ENCODE data around the gene PCBD1. TPM values are rescaled to one million over a fixed set of nuclear protein-coding genes. Genes with fewer than 3 reads are reported as not detected.
"Not testable (repeated sequence)": the region's sequence is repeated elsewhere in the genome, so short reads cannot be mapped to it uniquely, and the experiment has no call there.

The PCBD1 gene
- polyA plus RNA-seq, 5 donors, result 75.1 to 86.8 (median 80.3) TPM

DNA sequence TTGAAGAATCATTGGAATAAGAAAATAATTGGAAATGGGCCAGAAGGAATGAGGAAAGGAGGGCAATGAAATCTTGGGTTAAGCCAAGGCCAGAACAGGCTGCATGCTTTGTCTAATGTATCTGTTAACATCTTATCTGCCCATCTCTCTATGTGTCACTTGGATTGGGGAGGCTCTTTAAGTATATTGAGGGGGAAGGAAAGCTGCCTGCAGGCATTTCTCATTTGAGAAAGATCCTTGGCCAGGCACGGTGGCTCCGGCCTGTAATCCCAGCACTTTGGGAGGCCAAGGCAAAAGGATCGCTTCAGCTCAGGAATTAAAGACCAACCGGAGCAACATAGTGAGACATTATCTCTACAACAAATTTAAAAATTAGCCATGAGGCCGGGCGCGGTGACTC lies 14.3 kb downstream of the PCBD1 start:
- no peak for DNase-seq

DNA sequence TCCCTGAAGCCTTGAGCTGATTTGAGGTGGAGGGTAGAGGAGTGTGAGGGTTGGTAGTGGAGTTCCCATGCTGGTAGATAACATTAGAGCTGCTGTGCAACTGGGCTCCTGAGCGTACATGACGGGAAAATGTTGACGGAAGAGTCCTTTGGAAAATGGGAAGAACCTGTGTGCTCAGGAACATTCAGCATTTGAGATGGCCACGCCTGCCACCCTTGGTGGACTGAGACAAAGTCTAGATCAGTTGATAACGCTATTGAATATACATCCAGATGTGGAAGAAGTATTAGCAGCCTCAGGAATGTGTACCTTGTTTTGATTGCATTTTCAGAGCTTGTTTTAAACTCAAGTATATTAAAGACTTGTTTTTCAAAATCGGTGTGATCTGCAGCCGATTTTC lies 16.1 kb downstream of the PCBD1 start:
- no peak for DNase-seq

DNA sequence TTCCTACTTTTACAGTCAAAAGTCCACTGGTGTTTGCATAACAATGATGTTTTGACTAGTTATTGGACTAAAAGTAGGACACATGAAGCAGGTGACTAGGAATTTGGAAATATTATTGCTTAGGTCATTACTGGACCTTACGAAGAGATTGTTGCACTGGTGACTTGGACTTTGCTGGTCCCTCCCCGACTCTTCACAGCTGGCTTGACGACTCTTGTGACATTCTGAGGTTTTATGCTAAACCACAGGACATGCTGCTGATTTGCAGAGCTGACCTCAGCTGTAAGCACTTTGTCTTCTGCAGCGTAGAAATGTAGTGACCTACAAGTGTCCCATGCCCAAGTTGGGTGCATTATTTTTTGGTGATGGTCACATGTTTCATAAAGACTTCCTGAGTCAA lies 21.9 kb downstream of the PCBD1 start:
- no peak for DNase-seq

DNA sequence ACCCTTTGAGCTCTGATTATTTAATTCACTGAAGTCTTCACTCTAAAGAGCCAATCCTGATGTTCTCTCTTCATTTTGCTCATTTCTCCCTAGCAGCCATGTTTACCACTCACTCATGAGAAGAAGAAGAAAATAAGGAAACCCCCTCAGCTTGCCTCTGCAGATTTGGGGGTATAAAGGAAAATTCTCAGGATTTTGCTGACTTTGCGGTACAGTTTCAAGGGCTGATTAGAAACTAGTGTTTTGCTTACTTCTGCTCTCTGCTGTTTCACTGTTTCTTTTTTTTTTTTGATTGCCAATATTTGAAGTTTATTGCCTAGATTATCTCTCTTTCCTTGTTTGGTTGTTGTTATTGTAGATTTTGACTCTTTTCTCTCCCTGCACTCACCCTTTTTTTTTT lies 23.4 kb downstream of the PCBD1 start:
- DNase-seq, result no peak

DNA sequence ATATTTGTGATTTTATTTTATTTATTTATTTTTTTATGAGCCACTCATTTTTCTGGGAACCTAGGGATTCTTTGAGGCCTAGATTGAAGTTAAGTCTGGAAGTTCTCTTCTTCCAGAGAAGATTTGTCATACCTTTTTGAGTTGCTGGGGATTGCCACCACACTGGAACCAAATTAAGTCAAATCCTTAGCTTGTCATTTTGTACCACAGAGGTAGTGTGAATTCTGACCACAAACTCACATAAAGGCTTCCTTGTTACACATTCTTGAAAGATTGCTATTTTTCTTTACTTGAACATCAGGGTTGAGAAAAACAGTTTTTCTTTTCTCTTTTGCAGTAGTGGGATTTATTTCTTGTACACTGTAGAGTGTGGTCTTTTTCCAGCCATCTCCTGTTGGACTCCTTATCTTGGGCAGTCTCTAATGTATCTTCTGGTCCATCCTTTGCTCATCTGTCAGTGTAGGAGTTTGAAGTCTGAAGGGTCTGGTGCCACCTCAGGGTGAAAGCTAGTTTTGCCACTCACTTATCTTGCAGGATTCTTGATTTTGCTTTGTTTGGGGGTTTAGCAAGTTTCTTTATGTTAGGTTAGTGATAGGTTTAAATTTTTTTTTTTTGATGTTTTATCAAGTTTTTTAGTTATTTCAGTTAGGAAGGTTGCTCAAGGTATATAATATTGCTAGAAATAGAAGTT lies 24.8 kb downstream of the PCBD1 start:
- no peak for DNase-seq

DNA sequence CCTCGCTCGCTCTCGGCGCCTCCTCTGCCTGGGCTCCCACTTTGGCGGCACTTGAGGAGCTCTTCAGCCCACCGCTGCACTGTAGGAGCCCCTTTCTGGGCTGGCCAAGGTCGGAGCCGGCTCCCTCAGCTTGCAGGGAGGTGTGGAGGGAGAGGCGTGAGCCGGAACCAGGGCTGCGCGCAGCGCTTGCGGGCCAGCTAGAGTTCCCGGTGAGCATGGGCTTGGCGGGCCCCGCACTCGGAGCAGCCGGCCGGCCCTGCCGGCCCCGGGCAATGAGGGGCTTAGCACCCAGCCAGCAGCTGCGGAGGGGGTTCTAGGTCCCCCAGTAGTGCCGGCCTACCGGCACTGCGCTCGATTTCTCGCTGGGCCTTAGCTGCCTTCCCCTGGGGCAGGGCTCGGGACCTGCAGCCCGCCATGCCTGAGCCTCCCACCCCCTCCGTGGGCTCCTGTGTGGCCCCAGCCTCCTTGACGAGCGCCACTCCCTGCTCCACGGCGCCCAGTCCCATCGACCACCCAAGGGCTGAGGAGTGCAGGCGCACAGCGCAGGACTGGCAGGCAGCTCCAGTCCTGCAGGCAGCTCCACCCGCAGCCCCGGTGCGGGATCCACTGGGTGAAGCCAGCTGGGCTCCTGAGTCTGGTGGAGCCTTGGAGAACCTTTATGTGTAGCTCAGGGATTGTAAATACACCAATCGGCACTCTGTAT lies 26.7 kb downstream of the PCBD1 start:
- DNase-seq, result not testable (repeated sequence)

DNA sequence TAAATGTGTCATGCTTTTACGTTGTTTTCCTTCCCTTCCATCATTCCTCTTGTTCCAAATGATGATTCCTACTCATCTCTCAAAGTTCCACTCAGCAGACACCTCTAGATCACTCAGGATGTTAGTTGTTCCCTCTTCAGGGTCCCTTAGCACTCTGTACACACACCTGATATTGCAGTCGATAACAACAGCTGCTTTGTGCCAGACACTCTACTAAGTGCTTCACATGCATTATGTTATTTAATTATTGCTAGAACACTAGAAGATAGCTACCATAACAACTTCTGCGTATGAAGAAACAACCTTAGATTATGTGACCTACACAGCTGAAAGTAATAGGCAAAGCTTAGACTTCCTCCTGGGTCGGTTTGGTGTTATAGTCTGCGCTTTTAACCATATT lies 29.6 kb downstream of the PCBD1 start:
- no peak for DNase-seq

DNA sequence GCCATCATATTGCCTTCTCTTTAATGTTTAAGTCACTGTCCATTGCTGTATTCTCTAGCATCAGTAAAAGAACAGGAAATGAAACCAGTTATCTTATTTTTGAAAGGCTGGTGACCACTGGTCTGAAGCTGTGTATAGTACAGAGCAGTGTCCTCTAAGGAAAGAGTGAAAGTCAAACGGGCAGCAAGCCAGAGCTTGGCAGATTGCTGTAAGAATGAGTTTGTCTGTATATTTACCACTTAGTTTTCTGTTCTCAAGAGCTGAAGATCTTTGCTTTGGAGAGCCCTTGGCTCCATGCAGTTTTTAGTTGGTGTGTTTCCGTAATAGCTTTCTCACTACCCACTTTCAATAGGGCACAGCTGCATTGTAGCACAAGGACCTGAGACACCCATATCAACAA lies 31.9 kb downstream of the PCBD1 start:
- peak; percentile 42 to 47 for DNase-seq

DNA sequence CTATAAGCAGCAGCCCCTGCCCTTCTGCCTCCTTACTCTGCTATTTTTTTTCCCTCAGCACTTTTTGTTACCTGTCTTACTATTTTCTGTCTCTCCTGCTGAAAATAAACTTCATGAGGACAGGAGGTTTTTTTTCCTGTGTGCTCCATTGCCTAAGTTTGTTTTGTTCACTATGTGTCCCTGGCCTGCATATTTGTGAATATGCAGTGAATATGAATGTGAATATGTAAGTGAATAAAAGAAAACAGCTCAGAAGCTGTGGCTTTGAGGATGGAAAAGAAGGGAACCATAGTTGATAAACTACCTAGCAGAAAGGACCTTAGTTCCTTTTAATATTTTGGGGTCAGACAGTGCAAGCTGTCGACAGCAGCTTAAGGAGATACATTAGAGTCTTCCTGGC lies 34.9 kb downstream of the PCBD1 start:
- no peak for DNase-seq

DNA sequence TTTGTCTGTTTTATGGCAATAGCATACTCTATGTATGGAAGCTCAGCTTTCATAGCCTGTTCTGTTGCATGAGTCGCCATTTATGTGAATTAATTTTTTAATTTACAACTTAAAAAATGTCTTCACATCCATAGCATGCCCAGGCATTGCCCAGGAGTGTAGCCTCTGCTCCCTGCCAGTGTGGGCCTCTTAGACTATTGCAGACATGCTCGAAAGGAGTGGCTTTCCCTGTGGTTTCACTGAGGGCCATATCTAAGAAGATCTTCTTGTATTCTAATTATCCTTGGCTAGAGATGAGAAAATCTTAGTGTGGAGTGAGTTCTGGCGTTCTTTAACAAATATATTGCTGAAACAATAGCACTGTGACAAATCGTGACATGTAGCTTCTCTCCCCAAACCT lies 35.3 kb downstream of the PCBD1 start:
- DNase-seq, result no peak

DNA sequence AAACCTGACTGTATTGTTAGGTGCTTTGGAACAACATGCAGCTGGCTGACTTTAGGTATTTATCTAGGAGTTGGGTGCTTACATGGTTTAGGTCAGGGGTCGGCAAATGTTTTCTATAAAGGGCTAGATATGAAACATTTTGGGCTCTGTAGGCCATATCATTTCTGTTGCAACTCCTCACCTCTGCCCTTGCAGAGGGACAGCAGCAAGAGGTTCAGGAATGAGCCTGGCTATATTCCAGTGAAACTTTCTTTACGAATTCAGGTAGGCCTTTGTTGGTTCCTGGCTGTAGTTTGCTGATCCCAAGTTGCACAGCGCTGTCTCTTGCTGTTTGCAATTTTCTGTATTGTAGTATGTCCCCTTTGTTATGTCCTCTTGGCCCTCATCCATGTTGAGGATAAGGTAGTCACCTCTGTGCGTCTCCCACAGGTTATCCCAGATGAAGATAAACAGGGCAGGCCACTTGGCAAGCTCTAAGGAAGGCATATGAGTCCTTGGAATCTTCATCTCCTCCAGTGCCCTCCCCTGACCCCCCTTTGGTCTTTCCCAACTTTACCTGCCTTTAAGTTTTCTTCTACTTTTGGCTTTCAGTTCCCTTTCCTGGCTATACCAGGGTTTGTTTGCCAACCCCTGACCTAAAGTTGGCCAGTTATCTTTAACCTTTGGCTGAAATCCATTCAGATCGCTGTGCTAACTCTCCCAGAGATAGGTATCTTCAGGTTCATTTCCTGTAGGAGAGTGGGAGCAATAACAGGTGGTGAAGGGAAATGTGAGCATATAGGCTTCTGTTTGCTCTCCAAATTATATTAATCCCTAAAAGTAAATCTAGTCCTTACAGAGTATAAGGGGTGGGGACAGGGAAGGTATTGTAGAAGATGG lies 36.5 kb downstream of the PCBD1 start:
- DNase-seq, result no peak

DNA sequence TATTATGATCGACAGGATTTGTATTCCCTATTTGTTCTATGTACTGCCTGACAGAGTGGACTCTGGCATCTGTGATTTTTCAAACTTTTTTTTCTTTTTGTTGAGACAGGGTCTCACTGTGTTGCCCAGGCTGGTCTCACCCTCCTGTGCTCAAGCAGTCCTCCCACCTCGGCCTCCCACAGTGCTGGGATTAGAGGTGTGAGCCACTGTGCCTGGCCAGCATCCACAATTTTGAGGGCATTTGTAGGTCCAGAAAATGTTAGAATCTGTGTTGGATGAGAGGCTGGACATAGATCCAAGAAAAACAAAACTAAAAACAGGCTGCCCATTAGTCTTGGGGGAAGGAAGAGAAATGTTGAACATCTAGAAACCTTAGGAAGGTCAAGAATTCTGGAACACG lies 38.3 kb downstream of the PCBD1 start:
- no peak for DNase-seq

DNA sequence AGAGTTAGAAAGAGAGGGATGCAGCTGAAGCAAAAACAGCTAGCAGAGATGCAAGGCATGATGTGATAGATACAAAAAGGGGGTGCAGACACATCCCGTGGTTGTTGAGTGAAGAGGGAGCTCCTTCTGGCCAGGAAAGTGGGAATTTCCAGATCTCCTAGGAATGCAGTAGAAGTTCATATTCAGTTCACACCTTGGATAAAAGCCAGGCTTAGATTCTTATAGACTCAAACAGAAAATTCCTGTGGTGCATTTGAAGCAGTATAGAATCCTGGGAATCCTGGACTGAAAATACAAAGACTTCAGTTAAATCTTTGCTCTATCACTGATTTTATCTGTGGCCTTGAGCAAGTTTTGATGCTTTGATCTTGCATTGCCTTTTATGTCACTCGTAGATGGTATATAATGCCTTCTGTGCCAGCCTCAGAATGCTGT lies 38.8 kb downstream of the PCBD1 start:
- no peak for DNase-seq

DNA sequence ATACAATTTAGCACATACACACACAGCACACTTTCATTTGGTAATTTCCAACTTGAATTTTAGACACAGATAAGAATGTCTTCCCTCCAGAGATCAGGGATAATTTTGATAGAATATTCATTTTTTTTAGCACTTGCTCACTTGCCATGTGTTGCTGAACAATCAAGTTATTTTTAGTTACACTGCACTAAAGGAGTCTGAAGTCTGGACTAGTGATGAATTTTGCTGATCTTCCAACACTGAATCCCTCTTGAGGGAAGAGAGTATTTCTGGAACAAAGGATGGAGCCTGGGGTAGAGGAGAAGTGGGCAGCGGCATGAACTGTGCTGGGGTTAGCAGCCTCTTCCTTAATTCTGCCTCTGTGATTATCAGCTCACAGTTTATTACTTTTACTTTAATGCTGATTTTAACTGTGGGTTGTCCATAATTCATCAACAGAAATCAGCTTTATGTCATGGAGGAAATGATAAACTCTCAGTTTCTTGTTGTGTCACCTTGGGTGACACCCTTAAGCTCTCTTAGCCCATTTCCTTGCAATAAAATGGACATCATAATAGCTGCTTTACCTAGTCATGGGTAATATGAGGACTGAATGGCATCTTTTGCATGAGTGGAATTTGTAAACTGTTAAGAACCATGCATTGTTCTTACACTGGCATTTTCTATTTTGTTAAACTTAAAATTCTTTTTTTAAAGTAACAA lies 40.6 kb downstream of the PCBD1 start:
- no peak for DNase-seq

DNA sequence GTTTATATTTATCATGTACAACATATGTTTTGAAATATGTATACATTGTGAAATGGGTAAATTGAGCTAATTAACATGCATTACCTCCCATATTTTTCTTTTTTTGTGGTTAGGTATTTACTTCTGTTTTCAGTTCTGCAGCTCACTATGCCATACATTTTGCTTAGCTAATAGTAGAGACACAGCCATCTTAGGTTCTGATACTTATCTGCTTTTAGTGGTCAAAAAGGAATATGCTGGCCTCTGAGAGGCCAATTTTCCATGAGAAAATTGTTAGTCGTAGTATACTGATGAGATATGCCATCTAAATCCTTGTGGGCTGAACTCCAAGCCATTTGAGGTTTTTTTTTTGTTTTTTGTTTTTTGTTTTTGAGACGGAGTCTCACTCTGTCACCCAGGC lies 41.6 kb downstream of the PCBD1 start:
- no peak for DNase-seq

DNA sequence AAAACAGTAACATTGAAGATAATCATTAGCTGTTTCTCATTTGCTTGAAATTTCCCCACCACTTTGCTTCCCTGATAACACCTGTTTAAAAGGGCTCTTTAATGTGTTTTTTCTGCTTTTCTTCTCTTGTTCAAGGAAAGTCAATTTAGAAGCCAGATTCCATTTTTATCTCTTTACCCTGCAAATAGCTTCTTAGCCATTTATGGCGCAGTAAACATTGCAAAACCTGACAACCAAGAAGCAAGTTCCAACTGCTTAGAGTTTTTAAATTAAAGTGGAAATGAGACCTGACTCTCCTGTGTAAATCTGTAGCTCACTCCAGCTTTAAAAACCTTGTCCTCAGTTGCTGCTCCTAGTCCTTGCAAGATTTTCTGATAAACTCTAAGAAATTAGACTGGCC lies 42.5 kb downstream of the PCBD1 start:
- DNase-seq, result no peak

DNA sequence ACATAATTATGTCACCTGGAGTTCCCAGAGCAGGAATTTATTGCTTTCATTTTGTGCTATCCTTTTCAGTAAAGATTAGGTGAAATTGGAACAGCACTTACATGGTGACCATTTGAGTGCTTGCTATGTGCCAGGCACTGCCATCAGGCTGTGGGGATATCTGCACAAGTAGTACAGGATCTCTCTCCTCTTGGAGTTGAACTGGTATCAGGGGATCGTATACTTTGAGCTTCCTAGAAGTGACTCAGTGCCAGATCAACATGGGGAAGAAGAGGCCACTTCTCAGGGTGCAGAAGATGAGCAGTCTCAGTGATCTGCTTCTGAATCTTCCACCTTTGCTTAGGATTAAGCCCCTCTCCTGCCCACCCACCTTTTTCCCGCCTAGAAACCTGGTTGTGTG lies 43.1 kb downstream of the PCBD1 start:
- no peak for DNase-seq

DNA sequence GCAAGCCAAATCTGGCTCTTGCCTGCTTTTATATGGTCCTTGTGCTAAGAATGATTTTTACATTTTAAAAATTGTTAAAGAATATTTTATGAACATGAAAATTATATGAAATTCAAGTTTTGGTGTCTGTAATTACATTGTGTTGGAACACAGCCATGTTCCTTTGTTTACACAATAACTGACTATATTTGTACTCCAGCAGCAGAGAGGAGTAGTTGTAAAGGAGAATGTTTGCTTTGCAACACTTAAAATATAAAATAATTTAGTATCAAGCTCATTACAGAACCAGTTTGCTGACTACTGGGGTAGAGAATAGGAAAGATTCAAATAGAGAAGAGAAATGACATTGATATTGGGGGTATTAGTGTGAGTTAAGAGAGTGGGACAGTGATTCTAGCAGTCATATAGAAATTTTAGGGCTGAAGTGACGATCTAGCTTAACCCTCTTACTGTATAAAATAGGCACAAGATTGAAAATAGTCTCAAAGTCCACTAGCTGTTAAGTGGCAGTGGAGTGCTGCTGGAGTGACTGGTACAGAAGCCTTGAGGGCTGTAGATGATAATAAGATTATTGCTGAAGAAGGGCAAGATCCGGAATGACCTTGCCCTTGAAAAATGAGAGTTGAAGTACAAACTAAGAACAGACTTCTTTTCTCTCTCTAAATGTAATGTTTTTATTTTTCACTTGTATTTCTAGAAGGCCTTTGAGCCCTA lies 44.4 kb downstream of the PCBD1 start:
- DNase-seq, result no peak

DNA sequence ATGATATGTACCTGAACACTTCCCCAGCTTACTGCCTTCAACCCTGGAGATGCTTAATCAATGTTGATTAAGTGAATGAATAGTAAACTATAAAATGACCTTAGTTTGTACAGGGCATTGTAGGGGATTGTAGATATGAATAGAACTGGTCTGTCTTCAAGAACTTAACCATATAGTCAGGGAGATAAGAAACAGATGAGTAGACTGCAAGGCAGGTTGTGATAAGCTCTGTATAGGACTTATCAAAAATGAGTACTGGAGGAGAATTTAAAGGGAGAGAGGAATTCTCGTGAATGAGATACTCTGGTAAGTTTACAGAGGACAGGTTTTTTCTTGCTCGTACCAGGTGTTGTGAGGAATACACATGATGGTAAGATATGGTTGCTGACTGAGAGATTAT lies 45.0 kb downstream of the PCBD1 start:
- no peak for DNase-seq

DNA sequence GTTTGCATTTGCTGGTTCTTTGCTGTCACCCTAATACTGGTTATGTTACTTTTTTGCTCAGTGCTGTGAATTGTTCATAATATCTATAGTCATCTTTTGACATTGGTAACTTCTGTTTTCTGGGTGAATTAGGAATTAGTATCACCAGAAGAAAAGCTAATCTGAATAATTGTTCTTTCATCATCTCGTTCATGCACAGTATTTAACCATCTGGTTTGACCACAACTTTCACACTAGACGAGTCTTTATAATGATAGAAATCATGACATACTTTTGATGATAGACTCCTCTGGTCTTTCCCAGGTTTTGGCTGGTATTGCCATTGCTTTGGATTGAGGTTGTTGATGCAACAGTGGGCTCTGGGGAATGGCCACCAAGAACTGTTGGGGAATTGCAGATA lies 47.5 kb downstream of the PCBD1 start:
- no peak for DNase-seq

DNA sequence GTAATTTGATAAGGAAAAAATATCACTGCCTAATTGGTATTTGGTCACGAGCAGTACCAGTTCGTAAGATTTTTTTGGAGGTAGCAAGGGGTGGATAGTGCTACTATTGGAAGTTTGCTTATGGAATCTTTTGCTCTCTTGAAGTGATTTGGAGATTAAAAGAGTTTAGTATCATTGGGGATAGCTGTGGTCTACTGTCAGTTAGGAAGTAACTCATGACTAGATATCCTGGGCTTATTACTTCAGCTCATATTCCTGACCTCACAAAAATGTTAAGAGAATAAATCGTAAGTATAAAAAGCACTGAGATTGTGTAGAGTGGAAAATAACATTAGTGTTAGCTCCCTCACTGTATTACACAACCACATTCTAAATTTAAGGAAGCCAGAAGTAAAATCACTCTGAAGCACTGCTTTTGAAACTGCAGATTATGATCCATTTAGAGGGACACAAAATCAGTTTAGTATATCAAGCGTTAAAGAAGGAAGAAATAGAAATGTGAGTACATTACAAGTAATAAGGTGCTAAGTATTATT lies 50.0 kb downstream of the PCBD1 start:
- DNase-seq, result no peak

All from right lung (tissue), 5 donors.